ENCODE data around the gene STX1A. TPM values are rescaled to one million over a fixed set of nuclear protein-coding genes. Genes with fewer than 3 reads are reported as not detected.

Gene STX1A
- total and polyA plus RNA-seq, 2 of the 8 experiments (the other 6 are each of a cell fraction or from before 2014, with no cell fraction given): 13.5 to 17.5 TPM

GRCh38 chr7:73761854-73762658, 42.6 kb upstream of the STX1A start (continued):
- TF ChIP-seq CHD7 (IDR thresholded peaks at IDR 0.05; ENCODE audit: insufficient replicate concordance, low read length) (no peak), RAD21 (IDR thresholded peaks at IDR 0.05 in 1 of 2, conservative IDR thresholded peaks at IDR 0.05 in 1 of 2; ENCODE audit: low read depth in 2 of 2, low read length in 2 of 2) (no peak), POLR2A (IDR thresholded peaks at IDR 0.05; ENCODE audit: control extremely low read depth in 1 of 2, low read depth in 2 of 2, low read length in 2 of 2) (peak in 1 of 2 experiments; percentile 41; a peak in 2 of 3 replicates), ZNF274 (IDR thresholded peaks at IDR 0.05; ENCODE audit: borderline replicate concordance, extremely low read depth, low read length) (no peak), YY1 (IDR thresholded peaks at IDR 0.05; ENCODE audit: low read depth, low read length) (no peak), GABPA (IDR thresholded peaks at IDR 0.05; ENCODE audit: borderline replicate concordance, insufficient read depth, low read length) (no peak)

All from H1 (cell line).